ENCODE results near the gene GTF2IRD1.
"Not testable (repeated sequence)": the region's sequence is repeated elsewhere in the genome, so short reads cannot be mapped to it uniquely, and the experiment has no call there.

GTF2IRD1 gene

DNA sequence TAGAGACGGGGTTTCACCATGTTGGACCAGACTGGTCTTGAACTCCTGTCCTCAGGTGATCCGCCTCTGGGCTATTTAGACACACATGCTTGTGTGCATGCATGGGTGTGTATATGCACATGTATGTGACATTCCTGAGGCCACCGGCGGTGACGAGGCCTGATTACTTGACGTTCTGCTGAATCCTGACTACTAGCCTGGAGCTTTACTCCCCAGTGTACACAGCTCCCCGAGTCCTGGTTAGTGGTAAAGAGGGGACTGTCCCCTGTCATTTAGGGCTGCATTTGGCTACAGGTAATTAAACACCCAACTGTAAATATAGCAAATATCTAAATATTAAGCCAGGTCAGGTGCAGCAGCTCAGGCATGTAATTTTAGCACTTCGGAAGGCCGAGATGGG is 14.2 kb downstream of the GTF2IRD1 start:
- no peak for DNase-seq (ENCODE audit: low spot score)

GRCh38 chr7:74470504-74470903 is 16.8 kb downstream of the GTF2IRD1 start:
- no peak for DNase-seq (ENCODE audit: low spot score)

GRCh38 chr7:74473116-74473515 is 19.4 kb downstream of the GTF2IRD1 start:
- no peak for DNase-seq (ENCODE audit: low spot score)

DNA sequence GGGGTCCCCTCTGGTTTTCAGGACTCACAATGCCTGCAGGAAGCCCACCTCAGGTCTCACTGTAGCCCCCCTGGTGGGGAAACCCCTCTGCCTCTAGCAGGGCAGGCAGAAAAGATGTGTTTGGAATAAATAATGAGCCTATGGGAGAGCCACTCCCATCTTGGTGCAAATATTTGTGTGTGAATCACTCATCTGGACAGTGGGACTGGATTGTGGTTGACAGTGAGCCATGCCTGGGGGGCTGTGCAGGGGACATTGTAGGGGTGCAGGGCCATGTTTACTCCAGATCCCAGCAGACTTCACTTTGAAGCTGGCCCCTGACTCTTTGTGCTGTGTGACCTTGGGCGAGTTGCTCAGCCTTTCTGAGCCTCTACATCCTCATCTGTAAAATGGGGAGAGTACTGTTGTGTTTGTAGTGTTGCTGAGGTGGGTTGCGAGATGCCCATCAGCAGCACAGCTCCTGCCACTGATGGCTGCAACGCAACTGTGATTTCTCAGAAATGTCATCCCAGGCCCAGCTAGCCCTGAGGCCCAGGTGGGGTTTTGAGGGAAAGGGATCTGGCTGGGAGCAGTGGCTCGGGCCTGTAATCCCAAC is 20.7 kb downstream of the GTF2IRD1 start:
- DNase-seq (ENCODE audit: low spot score): no peak

DNA sequence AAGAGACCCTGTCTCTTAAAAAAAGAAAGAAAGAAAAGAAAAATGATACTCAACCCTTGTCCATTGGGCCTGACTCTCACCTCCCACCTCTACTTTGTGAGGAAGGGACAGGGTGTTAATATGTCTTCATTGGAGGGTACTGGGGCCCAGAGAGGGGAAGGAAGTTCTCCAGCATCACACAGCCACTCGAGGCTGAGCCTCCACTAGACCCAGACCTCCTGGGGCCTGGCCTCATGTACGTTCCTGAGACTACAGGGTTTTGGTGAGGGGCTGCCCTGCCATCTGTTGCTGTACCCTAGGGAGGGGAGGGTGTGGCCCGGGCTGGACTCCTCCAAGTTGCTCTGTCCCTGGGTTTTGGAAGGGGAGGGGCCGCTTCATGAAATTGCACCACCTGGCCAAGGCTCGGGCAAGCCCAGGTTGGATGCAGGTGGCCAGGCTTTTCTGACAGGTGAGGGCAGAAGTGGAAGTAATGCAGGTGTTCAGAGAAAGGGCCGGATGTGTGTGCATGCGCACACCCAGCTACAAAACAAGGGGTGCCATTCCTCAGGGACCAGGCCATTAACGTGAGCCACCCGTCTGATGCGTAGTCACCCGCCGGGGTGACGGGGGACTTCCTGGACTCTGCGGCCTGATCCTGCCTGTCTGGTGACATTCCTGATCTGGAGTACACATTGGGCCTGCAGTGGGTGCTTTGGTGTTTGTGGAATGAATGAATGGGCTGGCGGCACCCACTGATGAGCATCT is 21.7 kb downstream of the GTF2IRD1 start:
- DNase-seq (ENCODE audit: low spot score): no peak

DNA sequence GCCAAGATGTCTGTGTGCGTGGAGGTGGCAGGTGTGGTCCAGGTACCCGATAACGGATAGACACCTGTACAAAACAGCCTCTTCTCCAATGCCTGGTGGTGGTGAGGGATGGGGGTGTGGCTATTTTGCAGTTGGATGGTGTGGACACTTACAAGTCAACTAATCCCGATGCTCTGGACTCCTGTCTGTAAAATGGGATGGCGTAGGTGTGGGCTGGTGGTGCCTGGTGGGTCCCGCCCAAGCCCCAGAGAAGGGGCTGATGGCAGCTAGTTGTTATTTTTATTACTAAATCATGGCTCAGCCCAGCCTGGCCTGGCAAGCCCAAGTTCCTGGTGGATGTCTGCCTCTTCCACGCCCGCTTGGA is 22.3 kb downstream of the GTF2IRD1 start:
- no peak for DNase-seq (ENCODE audit: low spot score)

- no peak for DNase-seq (ENCODE audit: low spot score)
Observed at GRCh38 chr7:74476626-74477025, 22.9 kb downstream of the GTF2IRD1 start.

- DNase-seq (ENCODE audit: low spot score): no peak
Observed at GRCh38 chr7:74478671-74479065, 25.0 kb downstream of the GTF2IRD1 start.

GRCh38 chr7:74479066-74479781 is 25.5 kb downstream of the GTF2IRD1 start:
- DNase-seq (ENCODE audit: low spot score): no peak

DNA sequence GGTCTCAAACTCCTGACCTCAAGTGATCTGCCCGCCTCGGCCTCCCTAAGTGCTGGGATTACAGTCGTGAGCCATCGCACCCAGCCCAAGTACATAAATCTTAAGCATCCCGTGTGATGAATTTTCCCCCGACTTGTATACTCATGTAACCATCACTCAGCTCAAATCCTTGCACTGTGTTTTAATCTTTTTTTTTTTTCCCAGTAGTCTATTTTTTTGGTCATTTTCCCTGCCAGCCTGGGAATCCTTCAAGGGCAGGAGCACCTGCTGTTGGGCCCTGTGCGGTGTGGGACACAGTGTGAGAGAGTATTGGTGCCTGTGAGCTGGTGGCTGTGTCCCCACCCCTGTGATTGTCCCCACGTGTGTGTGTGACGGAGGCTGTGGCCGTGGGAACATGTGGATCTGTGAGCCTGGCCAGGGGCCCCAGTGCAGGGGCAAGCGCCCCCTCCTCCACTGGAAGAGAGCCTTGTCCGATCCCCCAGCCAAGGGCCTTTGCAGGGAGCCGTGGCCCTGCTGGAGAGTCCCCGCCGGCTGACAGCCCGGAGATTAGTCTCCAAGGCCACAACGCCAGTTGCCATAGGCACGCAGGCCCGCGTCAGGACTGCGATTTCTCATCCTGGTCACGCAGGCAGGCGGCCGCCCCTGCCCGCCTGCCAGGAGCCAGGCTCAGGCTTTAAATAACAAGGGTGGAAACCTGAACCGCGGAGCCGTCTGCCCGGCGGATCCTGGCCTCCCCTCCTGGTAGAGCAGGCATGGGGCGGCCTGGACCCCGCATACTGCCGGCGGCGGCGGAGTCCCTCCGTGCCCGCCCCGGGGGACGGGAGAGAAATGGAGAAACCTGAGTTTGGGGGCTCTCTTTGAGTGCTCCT is 26.5 kb downstream of the GTF2IRD1 start:
- DNase-seq (ENCODE audit: low spot score): no peak

GRCh38 chr7:74480861-74481417 is 27.2 kb downstream of the GTF2IRD1 start:
- no peak for DNase-seq (ENCODE audit: low spot score)

- no peak for DNase-seq (ENCODE audit: low spot score)
Observed at GRCh38 chr7:74481458-74482196, 27.9 kb downstream of the GTF2IRD1 start.

DNA sequence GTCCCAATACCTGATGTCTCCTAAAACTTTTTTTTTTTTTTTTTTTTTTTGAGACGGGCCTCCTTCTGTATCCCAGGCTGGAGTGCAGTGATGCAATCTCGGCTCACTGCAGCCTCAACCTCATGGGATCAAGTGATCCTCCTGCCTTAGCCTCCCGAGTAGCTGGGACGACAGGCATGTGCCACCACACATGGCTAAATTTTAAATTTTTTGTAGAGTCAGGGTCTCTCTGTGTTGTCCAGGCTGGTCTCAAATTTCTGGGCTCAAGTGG is 28.4 kb downstream of the GTF2IRD1 start:
- DNase-seq (ENCODE audit: low spot score): no peak

GRCh38 chr7:74482629-74483401 is 29.1 kb downstream of the GTF2IRD1 start:
- DNase-seq (ENCODE audit: low spot score): peak; percentile 65

GRCh38 chr7:74483402-74484336 is 30.0 kb downstream of the GTF2IRD1 start:
- DNase-seq (ENCODE audit: low spot score): no peak

DNA sequence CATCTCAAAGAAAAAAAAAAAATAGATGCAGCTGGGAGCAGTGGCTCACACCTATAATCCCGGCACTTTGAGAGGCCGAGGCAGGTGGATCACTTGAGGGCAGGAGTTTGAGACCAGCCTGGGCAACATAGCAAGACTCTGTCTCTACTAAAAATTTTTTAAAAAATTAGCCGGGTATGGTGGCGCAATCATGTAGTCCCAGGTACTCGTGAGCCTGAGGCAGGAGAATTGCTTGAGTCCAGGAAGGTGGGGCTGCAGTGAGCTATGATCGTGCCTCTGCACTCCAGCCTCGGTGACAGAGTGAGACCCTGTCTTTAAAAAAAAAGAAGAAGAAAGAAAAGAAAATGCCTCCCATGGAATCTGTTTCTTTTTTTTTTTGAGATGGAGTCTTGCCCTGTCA is 31.9 kb downstream of the GTF2IRD1 start:
- DNase-seq (ENCODE audit: low spot score): no peak

DNA sequence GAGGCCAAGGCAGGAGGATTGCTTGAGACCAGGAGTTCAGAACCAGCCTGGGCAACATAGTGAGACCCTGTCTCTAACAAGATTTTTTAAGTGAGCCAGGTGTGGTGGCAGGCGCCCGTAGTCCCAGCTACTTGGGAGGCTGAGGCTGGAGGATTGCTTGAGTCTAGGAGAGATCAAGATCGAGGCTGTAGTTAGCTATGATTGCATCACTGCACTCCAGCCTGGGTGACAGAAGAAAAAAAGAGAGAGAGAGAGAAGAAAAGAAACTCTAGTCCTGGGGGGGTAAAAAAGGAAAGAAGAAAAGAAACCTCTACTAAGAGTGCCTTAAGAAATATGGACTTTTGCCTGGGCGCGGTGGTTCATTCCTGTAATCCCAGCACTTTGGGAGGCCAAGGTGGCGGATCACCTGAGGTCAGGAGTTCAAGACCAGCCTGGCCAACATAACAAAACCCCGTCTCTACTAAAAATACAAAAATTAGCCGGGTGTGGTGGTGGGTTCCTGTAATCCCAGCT is 34.9 kb downstream of the GTF2IRD1 start:
- not testable (repeated sequence) for DNase-seq (ENCODE audit: low spot score)

DNA sequence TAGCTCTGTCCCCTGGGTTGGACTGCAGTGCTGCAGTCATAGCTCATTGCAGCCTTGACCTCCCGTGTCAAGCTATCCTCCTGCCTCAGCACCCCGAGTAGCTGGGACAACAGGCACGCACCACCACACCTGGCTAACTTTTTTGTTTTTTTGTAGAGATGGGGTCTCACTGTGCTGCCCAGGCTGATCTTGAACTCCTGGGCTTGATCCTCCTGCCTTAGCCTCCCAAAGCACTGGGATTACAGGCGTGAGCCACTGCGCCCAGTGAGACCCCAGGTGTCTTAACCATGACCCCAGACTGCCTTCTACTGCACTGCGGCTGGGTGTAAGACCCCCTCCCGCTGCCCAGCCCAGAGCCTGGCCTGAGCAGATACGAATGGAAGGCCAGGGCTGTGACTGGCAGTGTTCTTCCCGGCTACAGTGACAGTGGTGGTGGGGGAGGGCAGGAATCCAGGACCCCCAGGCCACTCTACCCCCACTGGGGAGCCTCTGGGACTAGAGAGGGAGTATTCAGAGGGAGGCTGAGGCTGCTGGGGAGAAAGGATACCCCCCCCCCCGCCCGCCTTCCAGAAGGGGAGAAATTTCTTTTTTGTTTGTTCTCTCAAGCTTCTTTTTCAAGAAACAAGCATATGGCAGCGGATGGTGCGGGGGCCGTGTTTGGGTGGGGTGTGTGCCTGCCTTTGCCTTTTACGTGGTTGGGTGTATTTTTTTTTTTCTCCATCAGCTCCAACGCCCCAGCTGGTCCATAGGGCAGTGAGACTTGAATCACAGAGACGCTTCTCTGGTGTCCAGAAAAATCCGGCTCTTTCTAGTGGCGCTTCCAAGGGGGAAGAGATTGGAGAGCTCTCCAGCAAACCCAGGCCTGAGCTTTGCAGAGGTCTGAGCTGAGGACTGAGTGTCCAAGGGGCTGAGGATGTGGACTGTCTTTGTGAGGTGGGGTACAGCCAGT is 36.6 kb downstream of the GTF2IRD1 start:
- DNase-seq (ENCODE audit: low spot score): no peak

All from HuH-7 (cell line).